Measurements from ENCODE around the gene PDCD11.

- TF ChIP-seq EZH2 (IDR thresholded peaks at IDR 0.05; ENCODE audit: low read length, missing control alignments), result no peak
- no peak for TF ChIP-seq CTCF (conservative IDR thresholded peaks at IDR 0.05 in 1 of 2, IDR thresholded peaks at IDR 0.05 in 1 of 2; ENCODE audit: low read depth in 1 of 2, low read length in 2 of 2)
Measured at GRCh38 chr10:103479135-103479534, 82.7 kb downstream of the PDCD11 start, which contains the start of gene CALHM3.
